ENCODE data around the gene ANKRD23. TPM values are rescaled to one million over a fixed set of nuclear protein-coding genes. Genes with fewer than 3 reads are reported as not detected.

Gene ANKRD23
- total RNA-seq, 1 donor from 2014 or later = 1.9 TPM

DNA sequence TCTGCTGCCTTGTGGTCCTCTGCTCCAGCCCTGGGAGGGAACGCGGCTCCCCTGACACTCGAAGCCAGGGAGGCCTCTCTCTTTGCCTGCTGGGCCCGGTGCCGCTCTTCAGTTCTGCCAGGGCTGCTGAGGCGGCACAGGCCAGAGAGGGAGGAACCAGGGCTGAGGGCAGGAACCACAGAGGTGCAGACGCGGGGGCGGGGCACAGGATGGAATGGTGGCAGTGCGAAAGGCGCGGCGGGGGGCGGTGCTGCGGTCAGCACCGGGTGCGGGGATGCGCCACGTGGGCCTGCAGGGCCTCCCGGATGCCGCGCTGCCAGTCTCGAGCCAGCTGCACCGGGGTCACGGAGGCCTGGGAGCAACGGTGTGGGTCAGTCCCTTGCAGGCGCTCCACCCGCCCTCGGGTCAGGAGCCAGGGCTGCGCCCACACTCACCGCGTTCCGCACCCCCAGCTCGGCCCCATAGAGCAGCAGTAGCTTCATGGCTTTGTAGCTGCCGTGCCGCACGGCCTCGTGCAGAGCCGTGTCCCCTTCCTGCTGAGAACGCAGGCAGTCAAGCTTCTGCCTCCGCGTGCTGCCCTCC lies 4.4 kb downstream of the ANKRD23 start:
- no peak overlapping the region for H3K4me3 Mint-ChIP-seq (ENCODE audit: unreplicated experiment)
- TF ChIP-seq, protein P1, sequence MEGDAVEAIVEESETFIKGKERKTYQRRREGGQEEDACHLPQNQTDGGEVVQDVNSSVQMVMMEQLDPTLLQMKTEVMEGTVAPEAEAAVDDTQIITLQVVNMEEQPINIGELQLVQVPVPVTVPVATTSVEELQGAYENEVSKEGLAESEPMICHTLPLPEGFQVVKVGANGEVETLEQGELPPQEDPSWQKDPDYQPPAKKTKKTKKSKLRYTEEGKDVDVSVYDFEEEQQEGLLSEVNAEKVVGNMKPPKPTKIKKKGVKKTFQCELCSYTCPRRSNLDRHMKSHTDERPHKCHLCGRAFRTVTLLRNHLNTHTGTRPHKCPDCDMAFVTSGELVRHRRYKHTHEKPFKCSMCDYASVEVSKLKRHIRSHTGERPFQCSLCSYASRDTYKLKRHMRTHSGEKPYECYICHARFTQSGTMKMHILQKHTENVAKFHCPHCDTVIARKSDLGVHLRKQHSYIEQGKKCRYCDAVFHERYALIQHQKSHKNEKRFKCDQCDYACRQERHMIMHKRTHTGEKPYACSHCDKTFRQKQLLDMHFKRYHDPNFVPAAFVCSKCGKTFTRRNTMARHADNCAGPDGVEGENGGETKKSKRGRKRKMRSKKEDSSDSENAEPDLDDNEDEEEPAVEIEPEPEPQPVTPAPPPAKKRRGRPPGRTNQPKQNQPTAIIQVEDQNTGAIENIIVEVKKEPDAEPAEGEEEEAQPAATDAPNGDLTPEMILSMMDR (IDR thresholded peaks at IDR 0.05) = no peak
- no peaks in the 10 kb centered on the region for H3K9me3 Mint-ChIP-seq (ENCODE audit: low read depth)
- H3K36me3 Mint-ChIP-seq (ENCODE audit: low read depth) = peaks cover 1% of the 10 kb centered on the region
- DNase-seq (ENCODE audit: low spot score) = peak; percentile 93
- H3K4me1 Mint-ChIP-seq (ENCODE audit: low read depth) = no peaks in the 10 kb centered on the region
- H3K27me3 Mint-ChIP-seq (ENCODE audit: low read depth) = no peaks in the 10 kb centered on the region
- no peak overlapping the region for H3K27ac Mint-ChIP-seq (ENCODE audit: unreplicated experiment)

DNA sequence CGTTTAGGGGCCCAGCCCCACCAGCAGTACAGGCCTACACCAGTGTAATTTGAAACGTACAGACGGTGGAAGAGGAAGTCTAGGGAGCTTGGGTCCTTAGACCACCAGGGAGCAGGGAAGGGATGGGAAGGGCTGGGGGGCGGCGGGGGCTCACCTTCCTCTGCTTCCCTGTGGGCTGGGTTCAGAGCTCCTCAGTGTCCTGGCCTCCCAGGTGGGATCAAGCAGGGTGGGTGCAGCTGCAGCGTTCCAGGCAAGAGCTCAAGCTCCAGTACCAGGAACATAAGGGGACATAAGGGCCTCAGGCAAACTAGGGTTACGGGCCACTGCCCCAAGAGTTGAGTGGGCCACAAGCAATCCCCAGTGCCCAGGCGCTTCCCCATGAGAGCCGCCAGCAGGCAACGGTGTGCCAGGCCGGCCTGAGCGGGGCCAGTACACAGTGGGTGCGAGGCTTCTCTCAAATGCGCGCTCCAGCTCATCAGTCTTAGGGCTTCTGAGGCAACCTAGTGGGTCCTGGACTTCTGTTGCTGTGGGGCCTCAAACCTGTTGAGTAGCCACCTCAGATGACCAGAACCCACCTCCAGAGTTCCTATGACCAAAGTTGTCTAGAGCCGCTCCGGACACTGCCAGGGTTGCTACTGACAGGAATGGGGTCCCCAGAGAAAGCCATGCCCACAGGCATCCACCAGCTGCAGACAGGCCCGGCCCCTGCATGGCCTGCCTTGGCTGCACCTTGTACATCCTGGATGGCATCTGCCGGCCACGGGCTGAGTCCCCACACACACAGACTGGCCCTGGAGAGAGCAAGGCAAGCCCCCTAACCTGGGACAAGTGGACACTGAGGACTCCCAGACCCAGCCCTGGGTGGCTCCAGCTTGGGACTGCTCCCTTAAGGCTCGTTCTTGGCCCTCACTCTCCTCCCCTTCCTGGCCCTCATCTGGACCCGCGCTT lies 5.2 kb downstream of the ANKRD23 start:
- Mint-ChIP-seq H3K9me3 (ENCODE audit: low read depth) (no peaks in the 10 kb centered on the region), H3K27ac (ENCODE audit: unreplicated experiment) (no peak overlapping the region), H3K36me3 (ENCODE audit: low read depth) (peaks cover 1% of the 10 kb centered on the region), H3K4me1 (ENCODE audit: low read depth) (peaks cover under 1% of the 10 kb centered on the region), H3K27me3 (ENCODE audit: low read depth) (no peaks in the 10 kb centered on the region), H3K4me3 (ENCODE audit: unreplicated experiment) (no peak overlapping the region)
- TF ChIP-seq, protein P1 (IDR thresholded peaks at IDR 0.05) = no peak
- peak; percentile 85 for DNase-seq (ENCODE audit: low spot score)

DNA sequence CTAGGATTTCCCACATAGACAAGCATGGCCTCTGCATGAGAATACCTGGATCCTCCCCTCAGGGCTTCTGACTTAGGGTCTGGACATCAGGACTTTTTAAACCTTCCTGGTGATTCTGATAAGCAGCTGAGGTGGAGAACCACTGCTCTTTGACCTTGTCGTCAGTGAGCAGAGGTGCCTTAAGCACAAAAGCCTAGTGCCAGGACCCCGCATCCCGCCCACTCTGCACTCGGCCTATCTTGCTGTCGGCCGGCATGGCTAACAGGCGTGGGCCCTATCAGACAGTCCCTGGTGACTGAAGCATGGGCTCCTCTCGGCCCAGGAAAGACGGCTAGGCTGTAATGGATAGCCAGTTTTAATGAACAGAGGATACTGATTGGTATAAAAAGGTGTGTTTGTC lies 6.2 kb downstream of the ANKRD23 start:
- H3K4me3 Mint-ChIP-seq (ENCODE audit: unreplicated experiment) = no peak overlapping the region

DNA sequence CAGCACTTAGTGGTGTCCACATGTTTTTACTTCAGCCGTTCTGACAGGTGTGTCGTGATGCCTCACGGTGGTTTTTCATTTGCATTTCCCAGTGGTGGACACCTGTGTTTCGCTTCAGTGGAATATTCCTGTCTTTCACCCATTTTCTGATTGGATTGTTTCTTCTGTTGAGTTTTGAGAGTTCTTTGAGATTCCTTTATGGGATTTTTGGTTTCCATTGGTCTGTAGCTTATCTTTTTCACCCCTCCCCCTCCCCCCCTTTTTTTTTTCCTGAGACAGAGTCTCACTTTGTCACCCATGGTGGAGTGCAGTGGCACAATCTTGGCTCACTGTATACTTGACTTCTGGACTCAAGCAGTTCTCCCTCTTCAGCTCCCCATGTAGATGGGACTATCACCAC lies 8.0 kb downstream of the ANKRD23 start:
- H3K27me3 Mint-ChIP-seq (ENCODE audit: low read depth) = no peaks in the 10 kb centered on the region

More for the DNA sequence above, 6.2 kb downstream of the ANKRD23 start:
- H3K36me3 Mint-ChIP-seq (ENCODE audit: low read depth) = peaks cover 1% of the 10 kb centered on the region
- H3K27me3 Mint-ChIP-seq (ENCODE audit: low read depth) = no peaks in the 10 kb centered on the region
- H3K9me3 Mint-ChIP-seq (ENCODE audit: low read depth) = no peaks in the 10 kb centered on the region
- peaks cover 11% of the 10 kb centered on the region for H3K4me1 Mint-ChIP-seq (ENCODE audit: low read depth)
- no peak overlapping the region for H3K27ac Mint-ChIP-seq (ENCODE audit: unreplicated experiment)
- TF ChIP-seq, protein P1 (IDR thresholded peaks at IDR 0.05) = no peak
- DNase-seq (ENCODE audit: low spot score) = peak; percentile 79

More for the DNA sequence above, 8.0 kb downstream of the ANKRD23 start:
- no peaks in the 10 kb centered on the region for H3K9me3 Mint-ChIP-seq (ENCODE audit: low read depth)
- DNase-seq (ENCODE audit: low spot score) = no peak
- H3K27ac Mint-ChIP-seq (ENCODE audit: unreplicated experiment) = no peak overlapping the region
- no peak overlapping the region for H3K4me3 Mint-ChIP-seq (ENCODE audit: unreplicated experiment)
- TF ChIP-seq, protein P1 (IDR thresholded peaks at IDR 0.05) = no peak
- peaks cover 14% of the 10 kb centered on the region for H3K4me1 Mint-ChIP-seq (ENCODE audit: low read depth)
- H3K36me3 Mint-ChIP-seq (ENCODE audit: low read depth) = no peaks in the 10 kb centered on the region

All from chondrocyte (in vitro differentiated cells).